ENCODE measurements around the gene RPL15.

DNA sequence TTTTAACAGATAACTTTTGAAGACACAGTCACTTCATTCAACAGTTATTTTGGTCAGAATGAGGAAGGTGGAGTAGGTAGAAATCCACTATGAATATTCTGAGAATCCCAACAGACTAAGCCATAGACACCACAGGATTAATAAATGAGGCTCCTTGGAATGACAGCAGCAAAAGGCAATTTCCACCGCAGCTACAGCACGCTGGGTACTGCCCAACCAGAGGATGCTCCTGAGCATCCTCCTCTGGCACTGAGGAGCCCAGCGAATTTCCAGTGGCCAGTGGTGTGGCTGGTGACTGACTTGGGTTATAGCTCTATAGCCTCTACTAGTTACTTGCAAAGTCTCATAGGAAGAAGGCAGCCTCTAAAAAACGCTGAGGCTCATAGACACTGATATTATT lies 24.5 kb downstream of the RPL15 start:
- TF ChIP-seq POLR2A (IDR thresholded peaks at IDR 0.05; ENCODE audit: low read length), result no peak
- TF ChIP-seq SMC3 (IDR thresholded peaks at IDR 0.05), result no peak
- TF ChIP-seq, protein P1, sequence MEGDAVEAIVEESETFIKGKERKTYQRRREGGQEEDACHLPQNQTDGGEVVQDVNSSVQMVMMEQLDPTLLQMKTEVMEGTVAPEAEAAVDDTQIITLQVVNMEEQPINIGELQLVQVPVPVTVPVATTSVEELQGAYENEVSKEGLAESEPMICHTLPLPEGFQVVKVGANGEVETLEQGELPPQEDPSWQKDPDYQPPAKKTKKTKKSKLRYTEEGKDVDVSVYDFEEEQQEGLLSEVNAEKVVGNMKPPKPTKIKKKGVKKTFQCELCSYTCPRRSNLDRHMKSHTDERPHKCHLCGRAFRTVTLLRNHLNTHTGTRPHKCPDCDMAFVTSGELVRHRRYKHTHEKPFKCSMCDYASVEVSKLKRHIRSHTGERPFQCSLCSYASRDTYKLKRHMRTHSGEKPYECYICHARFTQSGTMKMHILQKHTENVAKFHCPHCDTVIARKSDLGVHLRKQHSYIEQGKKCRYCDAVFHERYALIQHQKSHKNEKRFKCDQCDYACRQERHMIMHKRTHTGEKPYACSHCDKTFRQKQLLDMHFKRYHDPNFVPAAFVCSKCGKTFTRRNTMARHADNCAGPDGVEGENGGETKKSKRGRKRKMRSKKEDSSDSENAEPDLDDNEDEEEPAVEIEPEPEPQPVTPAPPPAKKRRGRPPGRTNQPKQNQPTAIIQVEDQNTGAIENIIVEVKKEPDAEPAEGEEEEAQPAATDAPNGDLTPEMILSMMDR (IDR thresholded peaks at IDR 0.05), result no peak
- TF ChIP-seq HOXB5 (CRISPR knock-in tag; IDR thresholded peaks at IDR 0.05), result no peak
